Natural killer cell (primary cell): ENCODE data around the gene MTREX. TPM values are rescaled to one million over a fixed set of nuclear protein-coding genes. Genes with fewer than 3 reads are reported as not detected.

ENCODE experiments used
- ATAC-seq, 3 donors: fragments of 150-1000 bp in 2 of 3; fragments of 200-7000 bp in 1 of 3; cut with Tn5 transposase; 1 replicate in 1 of 3; 2 replicates in 2 of 3; pipeline ENCODE4 v1.10.0; 2021; ENCODE audit warnings: mild to moderate bottlenecking in 2 of 3, moderate library complexity in 2 of 3
- DNase-seq, 2 donors: peaks; one replicate each; pipeline versions ENCODE4 v3.0.0 to v3.0.0-alpha.2; 2013 to 2021; ENCODE audit warnings: mixed read lengths in 1 of 2
- H3K27ac ChIP-seq: one replicate; pipeline ENCODE4 v1.5.1; 2013; ENCODE audit warnings: mild to moderate bottlenecking, low read length
- H3K27me3 ChIP-seq: one replicate; pipeline ENCODE4 v1.6.1; 2013; ENCODE audit warnings: low read length; ENCODE audit not compliant: control insufficient read depth, insufficient read depth
- H3K36me3 ChIP-seq: one replicate; pipeline ENCODE4 v1.6.1; 2013; ENCODE audit warnings: low read length; ENCODE audit not compliant: control insufficient read depth, insufficient read depth
- H3K4me1 ChIP-seq: one replicate; pipeline ENCODE4 v1.6.1; 2013; ENCODE audit warnings: low read length; ENCODE audit not compliant: control insufficient read depth, insufficient read depth
- H3K4me3 ChIP-seq: one replicate; pipeline ENCODE4 v1.5.1; 2013; ENCODE audit warnings: low read length
- H3K9me3 ChIP-seq: one replicate; pipeline ENCODE4 v1.6.1; 2013; ENCODE audit warnings: low read length; ENCODE audit not compliant: control insufficient read depth, insufficient read depth
- H3K27ac Mint-ChIP-seq, 2 donors: one replicate each; pipeline ENCODE4 v1.8.0; 2022; ENCODE audit warnings: mild to moderate bottlenecking in 2 of 2, mixed read lengths in 2 of 2, moderate library complexity in 1 of 2
- H3K27me3 Mint-ChIP-seq, 2 donors: one replicate each; pipeline ENCODE4 v1.8.0; 2022; ENCODE audit warnings: low read depth in 2 of 2, mixed read lengths in 2 of 2
- H3K36me3 Mint-ChIP-seq: one replicate; pipeline ENCODE4 v1.8.0; 2022; ENCODE audit warnings: mixed read lengths
- H3K4me1 Mint-ChIP-seq, 2 donors: one replicate each; pipeline ENCODE4 v1.8.0; 2022; ENCODE audit warnings: mixed read lengths in 2 of 2
- H3K4me3 Mint-ChIP-seq: one replicate; pipeline ENCODE4 v1.8.0; 2022; ENCODE audit warnings: mild to moderate bottlenecking, moderate library complexity, mixed read lengths
- H3K9me3 Mint-ChIP-seq, 2 donors: one replicate each; pipeline ENCODE4 v1.8.0; 2022; ENCODE audit warnings: mixed read lengths in 2 of 2
- CTCF ChIP-seq: fragments of 200-600 bp; IDR thresholded peaks from one replicate; pipeline ENCODE4 v1.8.0; 2022; ENCODE audit warnings: antibody characterized with exemption
- WGBS: methylation state at CpG from one replicate; pipeline ENCODE4 v1.1.7; 2013; ENCODE audit warnings: missing lambda C conversion rate; ENCODE audit not compliant: insufficient coverage; 5-methylcytosine and 5-hydroxymethylcytosine counted together
- intact Hi-C: fragments of 100-400 bp; cut with micrococcal nuclease; formaldehyde crosslinking; loops from one replicate; pipeline ENCODE4 v1.14.2; 2022
- total RNA-seq, 4 donors: library from RNA; stranded (reverse); fragments of 120-200 nt in 1 of 4; gene quantifications; one replicate each; pipeline versions ENCODE4 v1.2.3 to v1.2.4, GENCODE V29; 2013 to 2022

Gene MTREX
- total RNA-seq, 3 donors from 2014 or later (not counting 1 experiment from before 2014, with no cell fraction given), result 64.5 to 82.2 (median 77.6) TPM

GRCh38 chr5:55386356-55386755, 78.6 kb downstream of the MTREX start:
- H3K27me3 Mint-ChIP-seq, result no peaks in the 10 kb centered on the region
- H3K4me1 ChIP-seq, result no peaks in the 10 kb centered on the region
- H3K27me3 ChIP-seq, result no peaks in the 10 kb centered on the region
- H3K27ac ChIP-seq, result no peak overlapping the region
- H3K4me1 Mint-ChIP-seq, result peaks cover 10 to 11% of the 10 kb centered on the region in 2 donors
- DNase-seq (no peak), ATAC-seq (no peak)
- peaks cover 45% of the 10 kb centered on the region for H3K36me3 ChIP-seq
- intact Hi-C loops, result no loop called here
- H3K9me3 Mint-ChIP-seq, result peaks cover 4 to 6% of the 10 kb centered on the region in 2 donors
- H3K4me3 ChIP-seq, result no peak overlapping the region
- peaks cover 9% of the 10 kb centered on the region for H3K9me3 ChIP-seq
- no CpG with 5 or more reads among the region's 1 CpG for WGBS
- TF ChIP-seq CTCF, result no peak
- peaks cover 44% of the 10 kb centered on the region for H3K36me3 Mint-ChIP-seq
- H3K4me3 Mint-ChIP-seq, result no peak overlapping the region
- no peak overlapping the region for H3K27ac Mint-ChIP-seq

- Mint-ChIP-seq H3K27me3 (no peaks in the 10 kb centered on the region), H3K9me3 (peaks cover 6 to 7% of the 10 kb centered on the region in 2 donors), H3K4me1 (peaks cover 10 to 11% of the 10 kb centered on the region in 2 donors), H3K27ac (no peak overlapping the region), H3K4me3 (no peak overlapping the region), H3K36me3 (peaks cover 40% of the 10 kb centered on the region)
- 100% methylated on average over 1 of the region's 2 CpGs for WGBS
- H3K27me3 ChIP-seq, result no peaks in the 10 kb centered on the region
- H3K4me3 ChIP-seq, result no peak overlapping the region
- intact Hi-C loops, result no loop called here
- peaks cover 12% of the 10 kb centered on the region for H3K9me3 ChIP-seq
- no peak for TF ChIP-seq CTCF
- DNase-seq (no peak), ATAC-seq (no peak)
- no peaks in the 10 kb centered on the region for H3K4me1 ChIP-seq
- no peak overlapping the region for H3K27ac ChIP-seq
- peaks cover 45% of the 10 kb centered on the region for H3K36me3 ChIP-seq
These were observed 80.1 kb downstream of the MTREX start for GRCh38 chr5:55387865-55388264.

DNA sequence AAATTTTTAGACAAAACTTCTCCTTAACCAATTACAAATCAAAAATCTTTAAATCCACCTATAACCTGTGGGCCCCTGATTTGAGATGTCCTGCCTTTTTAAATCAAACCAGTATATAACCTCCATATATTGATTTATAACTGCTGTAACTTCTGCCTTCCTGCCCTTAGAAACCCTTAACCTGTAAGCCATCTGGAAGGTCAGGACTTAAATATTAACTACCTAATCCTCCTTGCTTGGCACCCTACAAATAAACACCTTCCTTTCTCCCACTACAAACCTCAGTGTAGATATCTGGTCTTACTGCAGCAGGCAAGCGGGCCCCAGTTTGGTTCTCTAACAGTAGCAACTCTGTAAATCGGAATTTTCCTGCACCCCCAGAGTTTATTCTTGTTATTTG, 83.9 kb downstream of the MTREX start:
- Histone ChIP-seq H3K27me3 (no peaks in the 10 kb centered on the region), H3K27ac (no peak overlapping the region), H3K36me3 (peaks cover 38% of the 10 kb centered on the region), H3K9me3 (peaks cover 7% of the 10 kb centered on the region), H3K4me3 (no peak overlapping the region), H3K4me1 (no peaks in the 10 kb centered on the region)
- no peaks in the 10 kb centered on the region for H3K27me3 Mint-ChIP-seq
- H3K4me3 Mint-ChIP-seq, result no peak overlapping the region
- intact Hi-C loops, result no loop called here
- peaks cover 18% of the 10 kb centered on the region for H3K36me3 Mint-ChIP-seq
- H3K4me1 Mint-ChIP-seq, result no peaks in the 10 kb centered on the region
- DNase-seq, result no peak
- ATAC-seq, result no peak
- TF ChIP-seq CTCF, result no peak
- H3K9me3 Mint-ChIP-seq, result peaks cover 0 to 3% of the 10 kb centered on the region in 2 donors
- 100% methylated on average over 2 of the region's 2 CpGs for WGBS
- no peak overlapping the region for H3K27ac Mint-ChIP-seq

DNA sequence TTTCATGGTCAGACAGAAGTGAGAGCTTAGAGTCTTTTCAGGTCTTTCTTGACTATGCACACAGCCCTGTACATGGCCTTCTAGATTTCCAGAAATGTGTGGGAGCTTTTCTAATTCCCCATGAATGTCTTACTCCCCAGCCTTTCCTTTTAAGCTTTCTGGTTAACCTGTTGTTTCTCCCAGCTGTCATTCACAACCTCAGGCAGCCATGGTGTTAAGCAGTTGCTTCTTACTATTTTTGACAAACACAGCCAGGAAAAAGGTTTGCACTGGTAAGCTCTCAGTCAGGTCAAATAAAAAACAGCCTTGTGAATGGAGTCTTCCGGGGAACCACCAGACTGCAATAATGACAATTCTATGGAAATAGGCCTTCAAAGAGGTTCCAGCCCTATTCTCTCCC, 84.9 kb downstream of the MTREX start:
- no peak overlapping the region for H3K27ac ChIP-seq
- Mint-ChIP-seq H3K27ac (no peak overlapping the region), H3K4me1 (no peaks in the 10 kb centered on the region), H3K9me3 (peaks cover 0 to 3% of the 10 kb centered on the region in 2 donors), H3K4me3 (no peak overlapping the region), H3K36me3 (peaks cover 18% of the 10 kb centered on the region), H3K27me3 (no peaks in the 10 kb centered on the region)
- DNase-seq, result no peak
- no peak for TF ChIP-seq CTCF
- no peaks in the 10 kb centered on the region for H3K4me1 ChIP-seq
- 100% methylated on average over 1 of the region's 1 CpG for WGBS
- H3K4me3 ChIP-seq, result no peak overlapping the region
- intact Hi-C loops, result no loop called here
- H3K27me3 ChIP-seq, result no peaks in the 10 kb centered on the region
- no peak for ATAC-seq
- peaks cover 7% of the 10 kb centered on the region for H3K9me3 ChIP-seq
- H3K36me3 ChIP-seq, result peaks cover 43% of the 10 kb centered on the region
